ENCODE measurements around the gene BFSP1. TPM values are rescaled to one million over a fixed set of nuclear protein-coding genes. Genes with fewer than 3 reads are reported as not detected.

The BFSP1 gene
- total RNA-seq, 2 donors from 2014 or later: 0.52 to 0.99 TPM

DNA sequence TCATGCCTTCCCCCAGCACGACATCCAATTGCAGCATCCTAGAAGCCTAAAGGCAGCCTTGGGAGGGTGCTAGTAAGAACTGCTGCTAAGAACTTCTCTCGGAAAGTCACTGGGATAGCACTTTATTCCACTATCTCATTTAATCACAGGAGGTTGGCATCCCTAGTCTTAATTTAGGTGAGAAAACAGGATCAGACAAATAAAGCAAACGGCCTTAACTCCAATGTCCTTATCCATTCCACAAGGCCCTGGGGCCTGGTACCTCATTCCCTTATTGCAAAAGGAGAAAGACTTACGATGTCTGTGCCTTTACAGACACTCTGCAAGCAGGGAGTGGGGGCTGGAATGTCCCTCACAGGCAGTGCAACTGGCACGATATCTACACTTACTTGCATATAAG lies 60.7 kb downstream of the BFSP1 start:
- WGBS, 2 donors: 83 to 85% methylated on average over 5 of the region's 5 CpGs
- H3K27me3 ChIP-seq: no peaks in the 10 kb centered on the region
- DNase-seq (no peak), ATAC-seq (no peak)
- intact Hi-C loops (cut with DNase I): no loop called here
- H3K4me3 ChIP-seq: no peak overlapping the region
- no peak overlapping the region for H3K27ac ChIP-seq
- no peaks in the 10 kb centered on the region for H3K36me3 ChIP-seq (replicated peaks in 1 of 2; ENCODE audit: insufficient read depth in 1 of 2, low read depth in 2 of 2)
- TF ChIP-seq, protein P1, sequence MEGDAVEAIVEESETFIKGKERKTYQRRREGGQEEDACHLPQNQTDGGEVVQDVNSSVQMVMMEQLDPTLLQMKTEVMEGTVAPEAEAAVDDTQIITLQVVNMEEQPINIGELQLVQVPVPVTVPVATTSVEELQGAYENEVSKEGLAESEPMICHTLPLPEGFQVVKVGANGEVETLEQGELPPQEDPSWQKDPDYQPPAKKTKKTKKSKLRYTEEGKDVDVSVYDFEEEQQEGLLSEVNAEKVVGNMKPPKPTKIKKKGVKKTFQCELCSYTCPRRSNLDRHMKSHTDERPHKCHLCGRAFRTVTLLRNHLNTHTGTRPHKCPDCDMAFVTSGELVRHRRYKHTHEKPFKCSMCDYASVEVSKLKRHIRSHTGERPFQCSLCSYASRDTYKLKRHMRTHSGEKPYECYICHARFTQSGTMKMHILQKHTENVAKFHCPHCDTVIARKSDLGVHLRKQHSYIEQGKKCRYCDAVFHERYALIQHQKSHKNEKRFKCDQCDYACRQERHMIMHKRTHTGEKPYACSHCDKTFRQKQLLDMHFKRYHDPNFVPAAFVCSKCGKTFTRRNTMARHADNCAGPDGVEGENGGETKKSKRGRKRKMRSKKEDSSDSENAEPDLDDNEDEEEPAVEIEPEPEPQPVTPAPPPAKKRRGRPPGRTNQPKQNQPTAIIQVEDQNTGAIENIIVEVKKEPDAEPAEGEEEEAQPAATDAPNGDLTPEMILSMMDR (IDR thresholded peaks at IDR 0.05): no peak
- no peak for TF ChIP-seq POLR2A (IDR thresholded peaks at IDR 0.05)
- H3K4me1 ChIP-seq: no peaks in the 10 kb centered on the region
- H3K9me3 ChIP-seq: no peaks in the 10 kb centered on the region

DNA sequence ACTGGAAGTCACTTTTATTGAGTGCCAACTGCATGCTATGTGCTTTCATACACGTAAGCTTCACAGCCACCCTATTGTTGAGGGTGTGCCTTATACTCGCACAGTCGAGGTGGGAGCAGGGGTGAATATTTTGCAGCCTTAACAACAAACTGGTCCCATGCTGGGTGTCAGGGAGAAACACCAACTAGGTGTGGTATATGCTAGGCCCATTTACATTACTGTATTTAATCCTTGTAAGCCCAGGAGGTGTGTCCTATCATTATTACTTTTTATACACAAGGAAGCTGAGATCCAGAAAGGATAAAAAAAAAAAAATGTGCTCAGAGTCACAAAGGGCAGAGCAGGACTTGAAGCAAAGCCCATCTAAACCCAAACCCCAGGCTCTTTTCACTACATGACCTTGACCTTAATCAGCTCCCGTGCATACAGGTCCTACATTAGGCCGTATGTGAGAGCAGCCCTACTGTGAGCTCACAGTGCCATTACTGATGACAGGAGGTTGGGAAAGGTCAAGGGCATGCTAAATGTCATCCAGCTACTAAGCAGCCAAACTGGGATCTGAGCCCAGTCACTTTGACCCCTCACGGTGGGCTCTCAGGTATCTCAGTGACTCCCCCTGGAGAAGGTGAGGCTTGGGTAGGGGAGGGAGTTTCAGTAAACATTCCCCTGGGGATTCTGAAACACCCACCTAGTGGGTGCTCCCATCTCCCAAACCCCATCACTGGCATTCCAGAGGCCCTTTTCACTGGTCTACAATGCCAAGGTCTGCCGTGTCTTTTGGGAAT lies 61.7 kb downstream of the BFSP1 start:
- TF ChIP-seq, protein P1 (IDR thresholded peaks at IDR 0.05): no peak
- TF ChIP-seq POLR2A (IDR thresholded peaks at IDR 0.05): no peak
- Histone ChIP-seq H3K27me3 (no peaks in the 10 kb centered on the region), H3K36me3 (replicated peaks in 1 of 2; ENCODE audit: insufficient read depth in 1 of 2, low read depth in 2 of 2) (no peaks in the 10 kb centered on the region), H3K9me3 (no peaks in the 10 kb centered on the region), H3K4me1 (no peaks in the 10 kb centered on the region), H3K27ac (no peak overlapping the region), H3K4me3 (no peak overlapping the region)
- ATAC-seq (no peak), DNase-seq (no peak)
- 62 to 67% methylated on average over 7 of the region's 7 CpGs for WGBS, 2 donors
- intact Hi-C loops (cut with DNase I): no loop called here

DNA sequence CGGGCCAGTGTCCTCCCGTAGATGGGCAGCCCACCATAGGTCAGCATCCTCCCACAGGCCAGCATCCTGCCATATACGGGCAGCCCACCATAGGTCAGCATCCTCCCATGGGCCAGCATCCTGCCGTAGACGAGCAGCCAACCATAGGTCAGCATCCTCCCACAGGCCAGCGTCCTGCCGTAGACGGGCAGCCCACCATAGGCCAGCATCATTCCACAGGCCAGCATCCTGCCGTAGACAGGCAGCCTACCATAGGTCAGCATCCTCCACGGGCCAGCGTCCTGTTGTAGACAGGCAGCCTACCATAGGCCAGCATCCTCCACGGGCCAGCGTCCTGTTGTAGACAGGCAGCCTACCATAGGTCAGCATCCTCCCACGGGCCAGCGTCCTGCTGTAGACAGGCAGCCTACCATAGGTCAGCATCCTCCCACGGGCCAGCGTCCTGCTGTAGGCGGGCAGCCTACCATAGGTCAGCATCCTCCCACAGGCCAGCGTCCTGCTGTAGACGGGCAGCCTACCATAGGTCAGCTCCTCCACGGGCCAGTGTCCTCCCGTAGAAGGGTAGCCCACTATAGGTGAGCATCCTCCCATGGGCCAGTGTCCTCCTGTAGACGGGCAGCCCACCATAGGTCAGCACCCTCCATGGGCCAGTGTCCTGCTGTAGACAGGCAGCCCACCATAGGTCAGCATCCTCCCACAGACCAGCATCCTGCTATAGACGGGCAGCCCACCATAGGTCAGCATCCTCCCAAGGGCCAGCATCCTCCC lies 62.9 kb downstream of the BFSP1 start:
- H3K4me3 ChIP-seq: no peak overlapping the region
- WGBS, 2 donors: 60 to 74% methylated on average over 14 to 24 of the region's 24 CpGs
- H3K36me3 ChIP-seq (replicated peaks in 1 of 2; ENCODE audit: insufficient read depth in 1 of 2, low read depth in 2 of 2): no peaks in the 10 kb centered on the region

DNA sequence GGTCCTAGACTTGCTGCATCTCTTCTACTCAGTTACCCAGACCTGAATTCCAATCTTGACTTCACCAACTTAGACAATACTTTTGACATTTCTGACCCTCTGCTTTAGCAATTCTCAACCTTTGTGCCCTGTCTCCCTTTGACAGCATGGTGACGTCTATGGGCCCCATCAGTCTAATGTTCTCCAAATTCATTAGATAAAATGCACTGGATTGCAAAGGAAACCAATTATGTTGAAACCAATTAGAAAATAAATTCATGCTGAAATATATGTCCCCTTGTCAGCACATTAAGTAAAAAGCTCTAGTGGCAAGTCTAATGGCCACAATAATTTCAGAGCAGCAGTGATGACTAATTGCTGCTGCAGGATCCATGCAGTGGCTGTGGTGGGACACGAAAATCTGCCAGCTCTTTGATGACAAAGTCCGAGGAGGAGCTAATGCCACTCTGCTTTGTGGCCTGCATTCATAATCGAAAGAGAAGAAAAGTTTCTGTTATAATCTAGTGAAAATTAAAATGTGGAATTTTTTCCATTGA lies 64.0 kb downstream of the BFSP1 start:
- Histone ChIP-seq H3K4me3 (no peak overlapping the region), H3K27me3 (no peaks in the 10 kb centered on the region), H3K27ac (no peak overlapping the region), H3K4me1 (no peaks in the 10 kb centered on the region), H3K36me3 (replicated peaks in 1 of 2; ENCODE audit: insufficient read depth in 1 of 2, low read depth in 2 of 2) (no peaks in the 10 kb centered on the region), H3K9me3 (no peaks in the 10 kb centered on the region)
- WGBS, 2 donors: 69 to 73% methylated on average over 4 of the region's 4 CpGs
- ATAC-seq (no peak), DNase-seq (no peak)
- TF ChIP-seq POLR2A (IDR thresholded peaks at IDR 0.05): no peak
- TF ChIP-seq, protein P1 (IDR thresholded peaks at IDR 0.05): no peak
- intact Hi-C loops (cut with DNase I): no loop called here

More for the DNA sequence above, 62.9 kb downstream of the BFSP1 start:
- intact Hi-C loops (cut with DNase I): no loop called here
- ATAC-seq (no peak), DNase-seq (no peak)
- H3K4me1 ChIP-seq: no peaks in the 10 kb centered on the region
- H3K27me3 ChIP-seq: no peaks in the 10 kb centered on the region
- H3K27ac ChIP-seq: no peak overlapping the region
- H3K9me3 ChIP-seq: no peaks in the 10 kb centered on the region
- TF ChIP-seq POLR2A (IDR thresholded peaks at IDR 0.05): no peak
- TF ChIP-seq, protein P1 (IDR thresholded peaks at IDR 0.05): no peak
